ENCODE data around the gene MYRIP. TPM values are rescaled to one million over a fixed set of nuclear protein-coding genes. Genes with fewer than 3 reads are reported as not detected.

Gene MYRIP
- polyA plus RNA-seq, 3 donors = not detected

GRCh38 chr3:40213556-40213955, 404.1 kb downstream of the MYRIP start:
- no peak overlapping the region for H3K4me2 ChIP-seq (replicated peaks; ENCODE audit: extremely low read depth, low read length, poor library complexity, severe bottlenecking)
- H3K27me3 ChIP-seq (ENCODE audit: control insufficient read depth in 2 of 2, insufficient read depth in 2 of 2, low read length in 2 of 2) = no peaks in the 10 kb centered on the region
- Mint-ChIP-seq H3K27me3 (ENCODE audit: low read depth in 3 of 3) (peaks cover 0 to 3% (median 2%) of the 10 kb centered on the region in 3 donors), H3K36me3 (no peaks in the 10 kb centered on the region), H3K27ac (peak overlapping the region in 1 of 7 donors; percentile 18), H3K4me1 (no peaks in the 10 kb centered on the region), H3K4me3 (no peak overlapping the region), H3K9me3 (peaks cover 0 to 6% (median 0%) of the 10 kb centered on the region in 7 donors)
- no peak overlapping the region for H3K27ac ChIP-seq (ENCODE audit: low read depth in 1 of 2, low read length in 2 of 2)
- no peaks in the 10 kb centered on the region for H3K36me3 ChIP-seq (replicated peaks in 1 of 2; ENCODE audit: control insufficient read depth in 1 of 2, insufficient read depth in 2 of 2, low read length in 2 of 2)
- H4K20me1 ChIP-seq (ENCODE audit: insufficient read depth, low read length) = no peaks in the 10 kb centered on the region
- no peak overlapping the region for H2AFZ ChIP-seq (ENCODE audit: insufficient read depth, low read depth, low read length, poor library complexity, severe bottlenecking)
- TF ChIP-seq CTCF (IDR thresholded peaks at IDR 0.05) = no peak
- intact Hi-C loops (cut with micrococcal nuclease) = no loop called here
- H3K79me2 ChIP-seq (ENCODE audit: insufficient read depth, low read length) = no peaks in the 10 kb centered on the region
- H3K9me3 ChIP-seq (replicated peaks in 1 of 2; ENCODE audit: control insufficient read depth in 1 of 2, insufficient read depth in 1 of 2, low read length in 2 of 2) = no peaks in the 10 kb centered on the region
- H3K9ac ChIP-seq (ENCODE audit: insufficient read depth, low read length, poor library complexity, severe bottlenecking) = no peak overlapping the region
- no peak overlapping the region for H3K4me3 ChIP-seq (replicated peaks in 1 of 3; ENCODE audit: low read depth in 2 of 3, low read length in 3 of 3)
- no peaks in the 10 kb centered on the region for H3K4me1 ChIP-seq (ENCODE audit: control insufficient read depth in 1 of 2, insufficient read depth in 2 of 2, low read length in 2 of 2)
- 77% methylated on average over 5 of the region's 5 CpGs for WGBS (ENCODE audit: insufficient coverage)
- no peak for DNase-seq

DNA sequence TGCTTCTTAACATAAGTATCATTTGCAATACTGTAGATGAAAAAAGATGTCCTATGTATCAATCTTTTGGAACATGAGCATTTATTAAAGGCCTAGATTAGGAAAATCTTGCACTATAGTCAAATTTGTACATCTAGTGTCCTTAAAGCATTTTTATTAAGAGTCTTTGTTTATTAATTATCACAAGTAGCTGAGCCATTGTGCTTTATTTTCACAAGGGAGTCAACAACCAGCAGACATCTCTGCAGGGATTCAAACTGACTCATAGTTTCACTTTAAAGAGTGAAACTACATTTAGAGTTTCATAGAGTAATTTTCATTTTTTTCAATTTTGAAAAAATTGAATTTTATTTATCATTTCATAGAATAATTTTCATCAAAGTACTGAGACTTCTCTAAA, 405.6 kb downstream of the MYRIP start:
- Mint-ChIP-seq H3K9me3 (peaks cover 0 to 6% (median 0%) of the 10 kb centered on the region in 7 donors), H3K27me3 (ENCODE audit: low read depth in 3 of 3) (peaks cover 0 to 3% (median 2%) of the 10 kb centered on the region in 3 donors), H3K36me3 (no peaks in the 10 kb centered on the region), H3K4me3 (no peak overlapping the region), H3K4me1 (no peaks in the 10 kb centered on the region), H3K27ac (no peak overlapping the region)
- TF ChIP-seq CTCF (IDR thresholded peaks at IDR 0.05) = no peak
- Histone ChIP-seq H3K9me3 (replicated peaks in 1 of 2; ENCODE audit: control insufficient read depth in 1 of 2, insufficient read depth in 1 of 2, low read length in 2 of 2) (no peaks in the 10 kb centered on the region), H3K36me3 (replicated peaks in 1 of 2; ENCODE audit: control insufficient read depth in 1 of 2, insufficient read depth in 2 of 2, low read length in 2 of 2) (no peaks in the 10 kb centered on the region), H3K4me2 (replicated peaks; ENCODE audit: extremely low read depth, low read length, poor library complexity, severe bottlenecking) (no peak overlapping the region), H3K4me3 (replicated peaks in 1 of 3; ENCODE audit: low read depth in 2 of 3, low read length in 3 of 3) (no peak overlapping the region), H3K27ac (ENCODE audit: low read depth in 1 of 2, low read length in 2 of 2) (no peak overlapping the region), H2AFZ (ENCODE audit: insufficient read depth, low read depth, low read length, poor library complexity, severe bottlenecking) (no peak overlapping the region), H3K27me3 (ENCODE audit: control insufficient read depth in 2 of 2, insufficient read depth in 2 of 2, low read length in 2 of 2) (no peaks in the 10 kb centered on the region), H3K4me1 (ENCODE audit: control insufficient read depth in 1 of 2, insufficient read depth in 2 of 2, low read length in 2 of 2) (no peaks in the 10 kb centered on the region), H3K9ac (ENCODE audit: insufficient read depth, low read length, poor library complexity, severe bottlenecking) (no peak overlapping the region), H4K20me1 (ENCODE audit: insufficient read depth, low read length) (no peaks in the 10 kb centered on the region), H3K79me2 (ENCODE audit: insufficient read depth, low read length) (no peaks in the 10 kb centered on the region)
- intact Hi-C loops (cut with micrococcal nuclease) = no loop called here
- no peak for DNase-seq
